Transverse colon (tissue), 4 donors: ENCODE results near the gene CAMK1G.

Source experiments
- CTCF ChIP-seq, 5 experiments: fragments of 200-600 bp in 3 of 5; fragments of 450-650 bp in 2 of 5; sonication (generic) in 3 of 5; IDR thresholded peaks; 1 replicate in 2 of 5; 2 replicates in 3 of 5; pipeline ENCODE4 v1.5.1; 2016 to 2017; ENCODE audit warnings: antibody characterized with exemption in 5 of 5, inconsistent platforms in 3 of 5, mild to moderate bottlenecking in 2 of 5, moderate library complexity in 1 of 5
- EP300 ChIP-seq: sonication (generic); formaldehyde crosslinking; IDR thresholded peaks from one replicate; pipeline ENCODE4 v1.6.1; 2017; ENCODE audit warnings: antibody characterized with exemption, low read depth
- POLR2A ChIP-seq: fragments of 450-650 bp; IDR thresholded peaks from one replicate; pipeline ENCODE4 v1.6.1; 2016; ENCODE audit warnings: antibody characterized with exemption, mild to moderate bottlenecking, moderate library complexity
- POLR2AphosphoS5 ChIP-seq, 3 donors: sonication (generic); formaldehyde crosslinking; IDR thresholded peaks; one replicate each; pipeline ENCODE4 v1.6.1; 2016; ENCODE audit warnings: antibody characterized with exemption in 3 of 3

- TF ChIP-seq CTCF (IDR thresholded peaks at IDR 0.05) (no peak), EP300 (no peak), POLR2A (peak; percentile 55), POLR2AphosphoS5 (IDR thresholded peaks at IDR 0.05) (peak in 2 of 3 donors; percentile 40 to 53)
Measured at GRCh38 chr1:209652121-209652735, 68.7 kb downstream of the CAMK1G start, which contains the start of gene LAMB3.
